ENCODE results near the gene SYCP2L. TPM values are rescaled to one million over a fixed set of nuclear protein-coding genes. Genes with fewer than 3 reads are reported as not detected.
"Not testable (repeated sequence)": the region's sequence is repeated elsewhere in the genome, so short reads cannot be mapped to it uniquely, and the experiment has no call there.

SYCP2L gene
- total and polyA plus RNA-seq, 2 donors = 0.43 to 0.99 TPM

GRCh38 chr6:10852361-10852960, 34.4 kb upstream of the SYCP2L start:
- 94% methylated on average over 11 of the region's 11 CpGs for WGBS
- Histone ChIP-seq H3K9me3 (ENCODE audit: control insufficient read depth in 2 of 2, insufficient read depth in 1 of 2, low read length in 1 of 2) (peaks cover 0 to 6% of the 10 kb centered on the region in 2 donors), H3K36me3 (ENCODE audit: control insufficient read depth in 2 of 2, insufficient read depth in 2 of 2, low read length in 1 of 2) (no peaks in the 10 kb centered on the region), H3K27me3 (ENCODE audit: control insufficient read depth in 2 of 2, insufficient read depth in 1 of 2, low read length in 1 of 2) (no peaks in the 10 kb centered on the region), H3K4me1 (ENCODE audit: control insufficient read depth in 2 of 2, insufficient read depth in 2 of 2, low read length in 2 of 2) (peaks cover 0 to 5% of the 10 kb centered on the region in 2 donors), H3K27ac (ENCODE audit: low read depth in 1 of 2, low read length in 1 of 2) (no peak overlapping the region), H3K4me3 (ENCODE audit: low read length in 2 of 2) (no peak overlapping the region)
- DNase-seq (ENCODE audit: low read depth in 6 of 9, low spot score in 9 of 9) = no peak

DNA sequence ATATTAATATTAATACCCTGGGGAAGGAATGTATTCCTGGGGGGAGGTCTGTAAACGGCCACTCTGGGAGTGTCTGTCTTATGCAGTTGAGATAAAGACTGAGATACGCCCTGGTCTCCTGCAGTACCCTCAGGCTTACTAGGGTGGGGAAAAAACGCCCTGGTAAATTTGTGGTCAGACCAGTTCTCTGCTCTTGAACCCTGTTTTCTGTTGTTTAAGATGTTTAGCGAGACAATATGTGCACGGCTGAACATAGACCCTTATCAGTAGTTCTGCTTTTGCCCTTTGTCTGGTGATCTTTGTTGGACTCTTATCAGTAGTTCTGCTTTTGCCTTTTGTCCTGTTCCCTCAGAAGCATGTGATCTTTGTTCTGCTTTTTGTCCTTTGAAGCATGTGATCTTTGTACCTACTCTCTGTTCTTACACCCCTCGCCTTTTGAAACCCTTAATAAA, 33.0 kb upstream of the SYCP2L start:
- DNase-seq (ENCODE audit: low read depth in 6 of 9, low spot score in 9 of 9); H3K27me3 ChIP-seq (ENCODE audit: control insufficient read depth in 2 of 2, insufficient read depth in 1 of 2, low read length in 1 of 2); H3K36me3 ChIP-seq (ENCODE audit: control insufficient read depth in 2 of 2, insufficient read depth in 2 of 2, low read length in 1 of 2); H3K27ac ChIP-seq (ENCODE audit: low read depth in 1 of 2, low read length in 1 of 2); H3K4me3 ChIP-seq (ENCODE audit: low read length in 2 of 2); H3K9me3 ChIP-seq (ENCODE audit: control insufficient read depth in 2 of 2, insufficient read depth in 1 of 2, low read length in 1 of 2); H3K4me1 ChIP-seq (ENCODE audit: control insufficient read depth in 2 of 2, insufficient read depth in 2 of 2, low read length in 2 of 2): not testable (repeated sequence)
- 71% methylated on average over 6 of the region's 6 CpGs for WGBS

GRCh38 chr6:10854922-10855632, 31.8 kb upstream of the SYCP2L start:
- peaks cover 0 to 6% of the 10 kb centered on the region in 2 donors for H3K9me3 ChIP-seq (ENCODE audit: control insufficient read depth in 2 of 2, insufficient read depth in 1 of 2, low read length in 1 of 2)
- no peak overlapping the region for H3K4me3 ChIP-seq (ENCODE audit: low read length in 2 of 2)
- peak in 5 of 9 donors; percentile 8 to 62 (median 32) for DNase-seq (ENCODE audit: low read depth in 6 of 9, low spot score in 9 of 9)
- no peaks in the 10 kb centered on the region for H3K36me3 ChIP-seq (ENCODE audit: control insufficient read depth in 2 of 2, insufficient read depth in 2 of 2, low read length in 1 of 2)
- H3K4me1 ChIP-seq (ENCODE audit: control insufficient read depth in 2 of 2, insufficient read depth in 2 of 2, low read length in 2 of 2) = peaks cover 0 to 5% of the 10 kb centered on the region in 2 donors
- no peak overlapping the region for H3K27ac ChIP-seq (ENCODE audit: low read depth in 1 of 2, low read length in 1 of 2)
- 60% methylated on average over 7 of the region's 7 CpGs for WGBS
- H3K27me3 ChIP-seq (ENCODE audit: control insufficient read depth in 2 of 2, insufficient read depth in 1 of 2, low read length in 1 of 2) = no peaks in the 10 kb centered on the region

- Histone ChIP-seq H3K4me3 (ENCODE audit: low read length in 2 of 2) (no peak overlapping the region), H3K27ac (ENCODE audit: low read depth in 1 of 2, low read length in 1 of 2) (no peak overlapping the region), H3K36me3 (ENCODE audit: control insufficient read depth in 2 of 2, insufficient read depth in 2 of 2, low read length in 1 of 2) (no peaks in the 10 kb centered on the region), H3K9me3 (ENCODE audit: control insufficient read depth in 2 of 2, insufficient read depth in 1 of 2, low read length in 1 of 2) (peaks cover 0 to 6% of the 10 kb centered on the region in 2 donors), H3K4me1 (ENCODE audit: control insufficient read depth in 2 of 2, insufficient read depth in 2 of 2, low read length in 2 of 2) (peaks cover 0 to 5% of the 10 kb centered on the region in 2 donors), H3K27me3 (ENCODE audit: control insufficient read depth in 2 of 2, insufficient read depth in 1 of 2, low read length in 1 of 2) (no peaks in the 10 kb centered on the region)
- 98% methylated on average over 2 of the region's 2 CpGs for WGBS
- no peak for DNase-seq (ENCODE audit: low read depth in 6 of 9, low spot score in 9 of 9)
Measured at GRCh38 chr6:10857259-10857658, 29.6 kb upstream of the SYCP2L start.

DNA sequence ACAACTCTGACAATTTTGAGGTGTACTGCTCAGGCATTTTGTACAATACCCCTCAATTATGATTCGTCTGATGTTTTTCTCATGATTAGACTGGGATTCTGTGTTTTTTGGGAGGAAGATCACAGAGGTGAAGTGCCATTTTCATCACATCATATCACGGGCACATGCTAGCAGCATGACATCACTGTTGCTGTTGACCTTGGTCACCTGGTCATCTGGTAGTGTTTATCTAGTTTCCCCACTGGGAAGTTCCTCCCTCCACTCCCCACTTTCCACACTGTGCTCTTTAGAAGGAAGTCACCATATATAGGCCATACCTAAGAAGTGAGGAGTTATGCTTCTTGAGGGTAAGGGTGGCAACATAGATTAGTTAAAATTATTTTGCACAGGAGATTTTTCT, 25.8 kb upstream of the SYCP2L start:
- H3K9me3 ChIP-seq (ENCODE audit: control insufficient read depth in 2 of 2, insufficient read depth in 1 of 2, low read length in 1 of 2) = no peaks in the 10 kb centered on the region
- DNase-seq (ENCODE audit: low read depth in 6 of 9, low spot score in 9 of 9) = no peak
- no peaks in the 10 kb centered on the region for H3K4me1 ChIP-seq (ENCODE audit: control insufficient read depth in 2 of 2, insufficient read depth in 2 of 2, low read length in 2 of 2)
- no peak overlapping the region for H3K27ac ChIP-seq (ENCODE audit: low read depth in 1 of 2, low read length in 1 of 2)
- H3K4me3 ChIP-seq (ENCODE audit: low read length in 2 of 2) = no peak overlapping the region
- 95% methylated on average over 2 of the region's 2 CpGs for WGBS
- H3K36me3 ChIP-seq (ENCODE audit: control insufficient read depth in 2 of 2, insufficient read depth in 2 of 2, low read length in 1 of 2) = no peaks in the 10 kb centered on the region
- no peaks in the 10 kb centered on the region for H3K27me3 ChIP-seq (ENCODE audit: control insufficient read depth in 2 of 2, insufficient read depth in 1 of 2, low read length in 1 of 2)

GRCh38 chr6:10862361-10862760, 24.5 kb upstream of the SYCP2L start:
- 95% methylated on average over 4 of the region's 4 CpGs for WGBS
- H3K27ac ChIP-seq (ENCODE audit: low read depth in 1 of 2, low read length in 1 of 2) = no peak overlapping the region
- no peak overlapping the region for H3K4me3 ChIP-seq (ENCODE audit: low read length in 2 of 2)
- no peaks in the 10 kb centered on the region for H3K9me3 ChIP-seq (ENCODE audit: control insufficient read depth in 2 of 2, insufficient read depth in 1 of 2, low read length in 1 of 2)
- no peaks in the 10 kb centered on the region for H3K4me1 ChIP-seq (ENCODE audit: control insufficient read depth in 2 of 2, insufficient read depth in 2 of 2, low read length in 2 of 2)
- H3K36me3 ChIP-seq (ENCODE audit: control insufficient read depth in 2 of 2, insufficient read depth in 2 of 2, low read length in 1 of 2) = no peaks in the 10 kb centered on the region
- no peak for DNase-seq (ENCODE audit: low read depth in 6 of 9, low spot score in 9 of 9)
- no peaks in the 10 kb centered on the region for H3K27me3 ChIP-seq (ENCODE audit: control insufficient read depth in 2 of 2, insufficient read depth in 1 of 2, low read length in 1 of 2)

DNA sequence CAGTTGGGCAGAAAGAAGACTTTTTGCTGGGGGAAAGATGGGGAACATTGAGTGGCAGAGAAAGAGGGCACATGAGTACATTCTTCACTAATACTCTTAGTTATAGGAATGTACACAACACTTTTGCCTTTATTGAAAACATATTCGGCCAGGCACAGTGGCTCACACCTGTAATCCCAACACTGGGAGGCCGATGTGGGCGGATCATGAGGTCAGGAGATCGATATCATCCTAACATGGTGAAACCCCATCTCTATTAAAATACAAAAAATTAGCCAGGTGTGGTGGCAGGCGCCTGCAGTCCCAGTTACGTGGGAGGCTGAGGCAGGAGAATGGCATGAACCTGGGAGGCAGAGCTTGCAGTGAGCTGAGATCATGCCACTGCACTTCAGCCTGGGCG, 23.8 kb upstream of the SYCP2L start:
- not testable (repeated sequence) for H3K27me3 ChIP-seq (ENCODE audit: control insufficient read depth in 2 of 2, insufficient read depth in 1 of 2, low read length in 1 of 2); H3K9me3 ChIP-seq (ENCODE audit: control insufficient read depth in 2 of 2, insufficient read depth in 1 of 2, low read length in 1 of 2); H3K4me1 ChIP-seq (ENCODE audit: control insufficient read depth in 2 of 2, insufficient read depth in 2 of 2, low read length in 2 of 2); H3K36me3 ChIP-seq (ENCODE audit: control insufficient read depth in 2 of 2, insufficient read depth in 2 of 2, low read length in 1 of 2); H3K27ac ChIP-seq (ENCODE audit: low read depth in 1 of 2, low read length in 1 of 2); H3K4me3 ChIP-seq (ENCODE audit: low read length in 2 of 2); DNase-seq (ENCODE audit: low read depth in 6 of 9, low spot score in 9 of 9)
- 97% methylated on average over 7 of the region's 7 CpGs for WGBS

DNA sequence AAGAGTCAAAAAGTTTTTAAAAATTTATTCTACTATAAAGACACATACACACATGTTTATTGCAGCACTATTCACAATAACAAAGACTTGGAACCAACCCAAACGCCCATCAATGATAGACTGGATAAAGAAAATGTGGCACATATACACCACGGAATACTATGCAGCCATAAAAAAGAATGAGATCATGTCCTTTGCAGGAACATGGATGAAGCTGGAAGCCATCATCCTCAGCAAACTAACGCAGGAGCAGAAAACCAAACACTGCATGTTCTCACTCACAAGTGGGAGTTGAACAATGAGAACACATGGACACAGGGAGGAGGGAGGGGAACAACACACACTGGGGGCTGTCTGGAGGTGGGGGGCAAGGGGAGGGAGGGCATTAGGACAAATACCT, 20.1 kb upstream of the SYCP2L start:
- H3K27me3 ChIP-seq (ENCODE audit: control insufficient read depth in 2 of 2, insufficient read depth in 1 of 2, low read length in 1 of 2); H3K36me3 ChIP-seq (ENCODE audit: control insufficient read depth in 2 of 2, insufficient read depth in 2 of 2, low read length in 1 of 2); H3K4me1 ChIP-seq (ENCODE audit: control insufficient read depth in 2 of 2, insufficient read depth in 2 of 2, low read length in 2 of 2); H3K27ac ChIP-seq (ENCODE audit: low read depth in 1 of 2, low read length in 1 of 2); H3K4me3 ChIP-seq (ENCODE audit: low read length in 2 of 2); H3K9me3 ChIP-seq (ENCODE audit: control insufficient read depth in 2 of 2, insufficient read depth in 1 of 2, low read length in 1 of 2); DNase-seq (ENCODE audit: low read depth in 6 of 9, low spot score in 9 of 9): not testable (repeated sequence)
- WGBS = 95% methylated on average over 3 of the region's 3 CpGs

- H3K9me3 ChIP-seq (ENCODE audit: control insufficient read depth in 2 of 2, insufficient read depth in 1 of 2, low read length in 1 of 2) = no peaks in the 10 kb centered on the region
- 94% methylated on average over 3 of the region's 3 CpGs for WGBS
Measured at GRCh38 chr6:10867952-10868351, 18.9 kb upstream of the SYCP2L start.

More at GRCh38 chr6:10867952-10868351, 18.9 kb upstream of the SYCP2L start:
- H3K4me1 ChIP-seq (ENCODE audit: control insufficient read depth in 2 of 2, insufficient read depth in 2 of 2, low read length in 2 of 2) = no peaks in the 10 kb centered on the region
- H3K27ac ChIP-seq (ENCODE audit: low read depth in 1 of 2, low read length in 1 of 2) = no peak overlapping the region
- H3K4me3 ChIP-seq (ENCODE audit: low read length in 2 of 2) = no peak overlapping the region
- H3K27me3 ChIP-seq (ENCODE audit: control insufficient read depth in 2 of 2, insufficient read depth in 1 of 2, low read length in 1 of 2) = no peaks in the 10 kb centered on the region
- no peak for DNase-seq (ENCODE audit: low read depth in 6 of 9, low spot score in 9 of 9)
- no peaks in the 10 kb centered on the region for H3K36me3 ChIP-seq (ENCODE audit: control insufficient read depth in 2 of 2, insufficient read depth in 2 of 2, low read length in 1 of 2)

Measured in thymus (tissue), 11 donors.